Measurements from ENCODE around the gene CORO2B.

DNA sequence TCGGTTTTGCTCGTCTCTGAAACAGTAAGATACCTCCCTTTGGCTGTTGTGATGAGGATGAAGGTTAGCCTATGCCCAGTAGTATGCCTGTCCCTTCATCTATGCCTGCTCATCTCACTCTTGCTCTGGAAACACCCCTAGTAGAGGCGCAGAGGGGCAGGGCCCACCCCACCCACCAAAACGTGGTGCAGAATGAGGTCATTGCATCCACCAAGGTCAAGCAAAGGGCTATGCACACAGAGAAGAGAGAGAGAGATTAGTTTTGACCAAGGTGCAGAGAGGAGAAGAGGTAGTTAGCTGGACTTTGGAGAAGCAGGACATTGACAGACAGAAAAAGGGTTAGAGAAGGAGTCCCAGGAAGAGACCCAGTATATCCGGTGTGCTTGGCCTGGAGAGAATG, 119.9 kb downstream of the CORO2B start:
- TF ChIP-seq CTCF (IDR thresholded peaks at IDR 0.05) (no peak), POLR2A (IDR thresholded peaks at IDR 0.05) (no peak)

All from Peyer's patch (tissue), 4 donors.